GM12873 (cell line): ENCODE results near the gene AKT1S1.

ENCODE experiments used
- CTCF ChIP-seq: IDR thresholded peaks from 2 replicates; pipeline ENCODE4 v1.5.1; 2012; ENCODE audit warnings: low read depth, mild to moderate bottlenecking, moderate library complexity, low read length, control low read depth; ENCODE audit not compliant: insufficient read depth; ENCODE audit errors: missing control alignments

AKT1S1 gene

GRCh38 chr19:49847731-49848696, 29.1 kb downstream of the AKT1S1 start:
- TF ChIP-seq CTCF, result no peak

- TF ChIP-seq CTCF, result no peak
Measured at GRCh38 chr19:49846408-49846807, 30.7 kb downstream of the AKT1S1 start.

- no peak for TF ChIP-seq CTCF
Measured at GRCh38 chr19:49845414-49845813, 31.7 kb downstream of the AKT1S1 start.

GRCh38 chr19:49844138-49845095, 32.7 kb downstream of the AKT1S1 start:
- no peak for TF ChIP-seq CTCF

GRCh38 chr19:49843265-49843664, 33.9 kb downstream of the AKT1S1 start:
- TF ChIP-seq CTCF, result no peak

- TF ChIP-seq CTCF, result no peak
Measured at GRCh38 chr19:49840736-49841249, 36.4 kb downstream of the AKT1S1 start.
